Activated naive CD8-positive, alpha-beta T cell treated with anti-CD3 and anti-CD28 coated beads for 36 hours (primary cell): ENCODE measurements around the gene INSM1. TPM values are rescaled to one million over a fixed set of nuclear protein-coding genes. Genes with fewer than 3 reads are reported as not detected.

Experiments used
- DNase-seq: peaks from one replicate; pipeline ENCODE4 v3.0.0; 2021
- H3K27ac Mint-ChIP-seq: one replicate; pipeline ENCODE4 v1.8.0; 2022; ENCODE audit warnings: mild to moderate bottlenecking, moderate library complexity, mixed read lengths
- H3K27me3 Mint-ChIP-seq: one replicate; pipeline ENCODE4 v1.8.0; 2022; ENCODE audit warnings: mild to moderate bottlenecking, mixed read lengths
- H3K36me3 Mint-ChIP-seq: one replicate; pipeline ENCODE4 v1.8.0; 2021; ENCODE audit warnings: mild to moderate bottlenecking, mixed read lengths
- H3K4me1 Mint-ChIP-seq: one replicate; pipeline ENCODE4 v1.8.0; 2021; ENCODE audit warnings: mixed read lengths
- H3K4me3 Mint-ChIP-seq: one replicate; pipeline ENCODE4 v1.8.0; 2022; ENCODE audit warnings: mild to moderate bottlenecking, moderate library complexity, mixed read lengths
- H3K9me3 Mint-ChIP-seq: one replicate; pipeline ENCODE4 v1.8.0; 2022; ENCODE audit warnings: mixed read lengths
- total RNA-seq, 2 experiments: library from RNA; stranded (reverse); gene quantifications; one replicate each; pipeline ENCODE4 v1.2.3, GENCODE V29; 2021

The INSM1 gene
- total RNA-seq, 2 experiments from 2014 or later, result 0.19 to 0.34 TPM

DNA sequence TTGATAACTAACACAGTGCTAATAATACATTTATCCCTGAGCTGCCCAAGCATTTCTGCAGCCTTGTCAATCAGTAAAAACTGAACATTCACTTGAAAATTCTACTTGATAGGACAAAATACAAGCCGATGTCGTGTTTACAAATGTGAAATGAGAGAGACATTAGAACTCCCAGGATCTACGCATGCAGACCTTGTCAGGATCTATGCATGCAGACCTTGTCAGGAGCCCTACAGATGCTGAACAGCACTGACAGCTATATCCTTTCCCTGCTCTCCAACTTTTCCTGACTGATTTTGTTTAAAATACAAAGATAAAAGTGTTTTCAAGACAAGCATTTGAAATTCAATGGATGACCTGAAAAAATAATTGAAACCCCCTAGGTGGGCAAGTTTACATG lies 28.9 kb downstream of the INSM1 start:
- no peaks in the 10 kb centered on the region for H3K4me1 Mint-ChIP-seq
- no peak for DNase-seq
- no peak overlapping the region for H3K27ac Mint-ChIP-seq
- H3K9me3 Mint-ChIP-seq, result no peaks in the 10 kb centered on the region
- H3K36me3 Mint-ChIP-seq, result no peaks in the 10 kb centered on the region
- no peaks in the 10 kb centered on the region for H3K27me3 Mint-ChIP-seq
- H3K4me3 Mint-ChIP-seq, result no peak overlapping the region

DNA sequence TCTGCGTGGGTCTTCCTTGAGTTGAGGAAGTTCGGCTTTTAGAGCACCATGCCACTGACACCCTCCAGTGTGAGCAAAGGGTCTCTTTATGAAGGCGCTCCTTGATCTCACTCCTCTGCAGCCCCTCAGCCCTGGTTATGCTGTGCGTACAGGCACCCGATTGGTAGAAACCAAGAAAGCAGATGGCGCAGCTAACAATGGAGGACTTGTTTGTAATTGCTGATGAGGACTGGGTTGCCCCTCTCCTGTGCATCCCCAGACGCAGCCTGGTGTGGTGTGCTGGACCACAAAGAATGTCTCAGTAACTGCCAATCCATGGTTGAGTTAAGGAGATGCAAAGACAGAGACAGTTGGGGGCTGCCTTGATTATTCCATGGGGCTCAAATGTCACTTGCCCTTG lies 30.2 kb downstream of the INSM1 start:
- Mint-ChIP-seq H3K4me1 (no peaks in the 10 kb centered on the region), H3K36me3 (no peaks in the 10 kb centered on the region), H3K27me3 (no peaks in the 10 kb centered on the region), H3K27ac (no peak overlapping the region), H3K4me3 (no peak overlapping the region), H3K9me3 (no peaks in the 10 kb centered on the region)
- DNase-seq, result no peak

DNA sequence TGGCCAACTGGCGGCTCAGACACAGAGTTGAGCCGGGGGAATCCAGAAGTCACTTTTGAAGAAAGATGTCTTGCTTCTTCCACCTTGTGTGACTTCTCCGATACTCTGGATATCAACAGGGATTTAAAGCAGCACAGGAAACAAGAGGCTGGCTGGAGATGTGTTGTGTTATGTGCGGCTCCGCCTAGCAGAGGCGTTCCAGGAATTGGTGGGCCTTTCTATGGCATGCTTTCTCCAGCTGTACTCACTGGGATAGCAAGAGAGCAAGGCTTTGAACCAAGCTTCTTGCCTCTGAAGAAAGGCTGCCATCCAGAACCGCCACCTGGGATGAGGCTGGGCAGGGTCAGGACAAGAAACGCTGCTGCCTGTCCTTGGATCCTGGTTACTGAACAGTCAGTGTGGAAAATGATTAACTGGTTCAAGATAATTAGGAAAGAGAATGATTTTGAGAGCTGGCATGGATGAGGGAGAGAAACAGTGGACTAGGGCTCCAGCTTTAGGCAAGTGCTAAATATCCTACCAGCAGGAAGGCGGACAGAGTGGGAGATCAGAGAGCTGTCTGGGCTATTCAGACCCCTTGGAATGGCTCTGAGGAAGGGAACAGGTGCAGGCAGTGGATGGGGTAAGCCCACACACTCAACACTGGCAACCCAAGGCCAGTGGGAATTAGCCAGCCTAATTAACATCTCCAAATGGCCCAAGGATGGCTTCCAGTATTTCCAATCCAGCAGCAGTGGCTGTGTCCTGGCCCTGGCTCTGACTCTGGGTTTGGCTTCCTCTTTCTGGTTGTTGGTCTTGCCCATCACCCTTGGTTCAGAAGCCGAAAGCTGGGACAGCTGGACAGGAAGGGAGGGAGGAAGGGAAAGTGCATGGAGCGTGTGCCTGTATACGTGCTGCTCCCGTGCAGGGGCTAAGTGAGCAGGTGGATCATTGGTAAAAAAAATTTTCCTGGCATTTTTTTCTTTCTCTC lies 31.9 kb downstream of the INSM1 start:
- Mint-ChIP-seq H3K27me3 (no peaks in the 10 kb centered on the region), H3K9me3 (no peaks in the 10 kb centered on the region), H3K4me1 (no peaks in the 10 kb centered on the region), H3K27ac (no peak overlapping the region), H3K4me3 (no peak overlapping the region), H3K36me3 (no peaks in the 10 kb centered on the region)
- DNase-seq, result no peak

DNA sequence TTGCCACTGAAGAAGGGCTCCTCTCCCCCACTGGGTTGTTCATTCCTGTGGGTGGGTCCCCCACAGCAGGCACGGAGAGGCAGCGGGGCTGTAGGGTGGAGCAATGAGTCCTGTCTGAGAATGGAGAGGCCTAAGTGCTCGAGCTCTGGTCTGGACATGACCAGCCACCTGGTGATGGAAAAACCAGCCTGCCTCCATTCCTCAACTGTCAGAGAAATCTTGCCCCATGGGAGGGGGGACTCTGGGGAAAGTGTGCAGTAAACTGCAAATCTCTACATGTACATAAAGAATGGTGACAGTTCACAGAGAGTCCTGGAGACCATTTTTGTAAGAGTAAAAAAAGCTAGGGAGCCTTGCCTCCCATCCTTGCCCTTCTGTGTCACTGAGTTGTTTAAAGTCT lies 34.1 kb downstream of the INSM1 start:
- no peak for DNase-seq
- Mint-ChIP-seq H3K27me3 (no peaks in the 10 kb centered on the region), H3K4me3 (no peak overlapping the region), H3K4me1 (no peaks in the 10 kb centered on the region), H3K27ac (no peak overlapping the region), H3K9me3 (no peaks in the 10 kb centered on the region), H3K36me3 (no peaks in the 10 kb centered on the region)

DNA sequence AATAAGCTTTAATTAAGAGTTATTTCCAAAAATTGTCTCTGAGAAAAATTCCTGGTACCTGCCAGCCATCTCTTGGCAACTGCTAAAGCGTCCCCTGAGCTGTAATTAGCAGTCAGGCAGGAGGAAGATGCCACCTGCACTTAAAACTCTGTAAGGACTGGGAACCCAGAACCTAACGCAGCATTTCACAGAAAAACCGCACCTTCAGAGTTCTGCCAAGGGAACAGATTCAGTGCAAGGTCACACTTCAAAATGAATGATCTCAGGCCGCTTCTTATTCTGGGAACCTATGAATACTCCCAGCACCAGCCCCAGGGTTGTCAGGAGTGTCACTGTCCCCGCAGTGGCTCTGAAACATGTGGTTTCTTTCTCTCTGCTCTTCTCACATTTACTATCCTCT lies 36.7 kb downstream of the INSM1 start:
- H3K27ac Mint-ChIP-seq, result no peak overlapping the region
- no peak overlapping the region for H3K4me3 Mint-ChIP-seq
- no peak for DNase-seq
- no peaks in the 10 kb centered on the region for H3K27me3 Mint-ChIP-seq
- H3K9me3 Mint-ChIP-seq, result no peaks in the 10 kb centered on the region
- H3K4me1 Mint-ChIP-seq, result no peaks in the 10 kb centered on the region
- no peaks in the 10 kb centered on the region for H3K36me3 Mint-ChIP-seq

DNA sequence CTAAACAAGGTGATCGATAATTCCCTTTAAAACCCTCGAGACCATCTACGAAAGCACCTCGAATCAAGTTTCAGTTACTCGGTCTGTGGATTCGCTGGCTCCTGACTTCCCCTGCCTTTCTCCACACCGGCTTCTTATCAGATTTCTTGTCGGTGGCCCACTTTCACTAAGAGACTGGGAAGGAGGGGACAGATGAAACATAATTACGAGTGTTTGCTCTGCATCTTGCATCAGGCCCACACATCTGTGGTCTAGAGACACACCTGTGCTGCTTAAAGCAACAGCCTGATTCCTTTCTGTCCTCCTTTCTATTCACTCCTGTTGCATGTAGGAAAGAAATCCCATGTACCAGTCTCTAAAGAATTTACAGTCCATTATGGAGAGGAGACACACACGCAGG lies 37.7 kb downstream of the INSM1 start:
- no peaks in the 10 kb centered on the region for H3K36me3 Mint-ChIP-seq
- no peak for DNase-seq
- no peaks in the 10 kb centered on the region for H3K9me3 Mint-ChIP-seq
- no peaks in the 10 kb centered on the region for H3K27me3 Mint-ChIP-seq
- H3K27ac Mint-ChIP-seq, result no peak overlapping the region
- H3K4me3 Mint-ChIP-seq, result no peak overlapping the region
- H3K4me1 Mint-ChIP-seq, result no peaks in the 10 kb centered on the region

DNA sequence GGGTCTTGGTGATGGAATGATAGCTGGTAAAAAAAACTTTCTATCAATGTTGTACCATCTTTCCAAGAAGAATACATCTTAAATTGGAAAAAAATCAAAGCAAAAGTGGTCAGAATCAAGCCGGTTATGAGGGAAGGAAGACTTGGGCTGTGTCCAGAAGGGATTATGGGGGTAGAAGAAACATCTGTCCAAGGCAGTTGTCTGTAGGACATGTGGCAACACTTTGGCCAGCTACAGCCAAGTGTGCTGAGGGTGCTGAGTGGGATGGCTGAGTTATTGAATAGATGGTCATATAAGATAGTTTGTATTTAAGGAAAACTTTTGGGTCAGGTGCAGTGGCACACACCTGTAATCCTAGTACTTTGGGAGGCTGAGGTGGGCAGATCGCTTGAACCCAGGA lies 38.4 kb downstream of the INSM1 start:
- Mint-ChIP-seq H3K4me1 (no peaks in the 10 kb centered on the region), H3K27me3 (no peaks in the 10 kb centered on the region), H3K4me3 (no peak overlapping the region), H3K9me3 (no peaks in the 10 kb centered on the region), H3K36me3 (no peaks in the 10 kb centered on the region), H3K27ac (no peak overlapping the region)
- DNase-seq, result no peak

DNA sequence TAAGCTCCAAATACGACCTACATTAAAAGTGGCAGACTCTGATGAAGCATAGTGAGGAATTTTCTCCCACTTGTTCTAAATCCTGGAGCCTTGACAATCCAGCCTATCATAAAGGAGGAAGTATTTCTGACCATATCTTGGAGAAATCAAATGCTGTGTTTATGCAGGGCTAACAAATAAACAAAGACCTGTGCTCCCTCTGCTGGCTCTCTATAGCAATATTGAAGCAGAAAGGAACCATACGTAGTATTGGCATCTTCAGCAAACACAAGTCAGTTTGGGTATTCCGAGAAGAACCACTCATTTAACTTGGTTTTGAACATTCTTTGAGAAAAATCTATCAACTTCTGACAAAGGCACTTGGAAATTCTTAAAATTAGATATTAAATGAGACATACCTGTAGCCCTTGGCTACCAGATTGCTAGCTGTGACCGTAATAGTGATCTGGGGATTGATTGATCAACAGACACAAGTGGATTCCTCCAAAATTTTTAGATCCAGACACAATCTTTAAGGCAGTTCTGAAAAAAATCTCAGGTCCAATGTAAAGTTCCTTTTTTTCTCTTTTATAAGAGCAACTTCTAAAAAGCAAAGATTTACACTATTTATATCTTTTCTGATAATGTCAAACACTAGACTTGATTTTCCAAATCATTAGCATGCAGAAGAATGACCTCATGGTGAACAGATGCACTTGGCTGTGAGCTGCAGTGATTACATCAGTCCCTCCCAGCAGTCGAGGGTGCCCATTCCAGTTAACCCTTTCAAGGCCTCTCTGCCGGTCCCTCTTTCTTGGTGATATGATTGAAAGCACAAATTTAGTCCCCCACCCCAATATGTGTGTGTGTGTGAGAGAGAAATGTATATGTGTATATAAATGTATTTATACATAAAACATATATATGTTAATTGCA lies 40.2 kb downstream of the INSM1 start:
- Mint-ChIP-seq H3K4me3 (no peak overlapping the region), H3K27ac (no peak overlapping the region), H3K4me1 (no peaks in the 10 kb centered on the region), H3K36me3 (no peaks in the 10 kb centered on the region), H3K27me3 (no peaks in the 10 kb centered on the region), H3K9me3 (no peaks in the 10 kb centered on the region)
- no peak for DNase-seq

DNA sequence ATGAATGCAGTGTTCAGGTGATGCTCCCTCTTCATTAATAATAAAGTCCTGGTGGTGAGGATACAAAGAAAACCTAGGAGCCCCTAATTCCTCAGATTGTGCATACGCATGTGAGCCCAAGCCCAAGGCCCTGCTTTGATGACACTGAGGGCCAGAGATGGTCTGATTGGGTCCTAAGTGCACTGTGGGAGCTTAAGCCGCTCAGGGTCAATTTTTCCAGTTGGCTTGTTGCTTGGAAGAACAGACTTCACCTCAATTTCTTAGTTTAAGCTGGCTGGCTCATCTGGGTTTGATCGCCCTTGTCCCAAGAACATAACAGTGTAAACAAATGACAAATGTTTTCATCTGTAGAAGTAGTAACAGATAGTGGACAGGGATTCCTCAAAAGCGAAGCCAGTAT lies 41.4 kb downstream of the INSM1 start:
- H3K4me3 Mint-ChIP-seq, result no peak overlapping the region
- no peak for DNase-seq
- peaks cover 2% of the 10 kb centered on the region for H3K4me1 Mint-ChIP-seq
- no peak overlapping the region for H3K27ac Mint-ChIP-seq
- H3K27me3 Mint-ChIP-seq, result no peaks in the 10 kb centered on the region
- H3K9me3 Mint-ChIP-seq, result no peaks in the 10 kb centered on the region
- no peaks in the 10 kb centered on the region for H3K36me3 Mint-ChIP-seq

DNA sequence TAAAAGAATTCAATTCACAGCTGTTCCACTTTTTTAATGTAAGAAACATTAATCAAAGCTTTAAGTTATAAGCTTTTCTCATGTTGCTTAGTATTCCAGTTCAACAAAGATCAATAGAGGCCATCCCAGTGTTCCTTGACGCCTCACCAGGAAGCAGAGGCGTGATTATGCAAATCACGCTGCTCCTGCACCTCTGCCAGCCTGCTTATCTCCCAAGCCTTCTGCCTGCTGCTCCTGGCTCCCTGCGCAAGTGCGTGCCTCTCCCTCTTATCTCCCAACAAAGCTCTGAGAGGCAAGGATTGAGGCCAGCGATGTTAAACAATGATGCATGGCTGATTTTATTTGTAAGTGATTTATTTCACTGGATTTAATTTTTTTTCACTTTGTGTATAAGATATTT lies 42.8 kb downstream of the INSM1 start:
- Mint-ChIP-seq H3K27me3 (no peaks in the 10 kb centered on the region), H3K4me1 (peaks cover 2% of the 10 kb centered on the region), H3K27ac (no peak overlapping the region), H3K9me3 (no peaks in the 10 kb centered on the region), H3K36me3 (no peaks in the 10 kb centered on the region), H3K4me3 (no peak overlapping the region)
- no peak for DNase-seq

DNA sequence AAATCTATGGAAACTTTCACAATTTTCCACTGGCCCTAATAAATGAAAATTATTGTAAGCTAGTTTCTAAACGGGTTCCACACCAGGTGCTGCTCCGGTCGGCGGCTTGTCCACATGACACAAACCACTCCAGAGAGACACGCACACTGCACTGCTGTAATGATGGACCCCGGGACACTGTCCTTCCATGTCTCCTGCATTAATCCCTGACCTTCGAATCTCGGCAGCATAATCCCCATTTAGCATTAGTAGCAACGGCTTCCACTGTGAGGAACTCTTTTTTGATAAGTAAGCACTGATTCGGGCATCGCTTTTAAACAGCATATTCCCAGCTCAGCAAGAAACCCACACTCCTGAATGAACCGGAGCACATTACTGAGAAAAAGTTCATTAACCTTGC lies 43.5 kb downstream of the INSM1 start:
- H3K36me3 Mint-ChIP-seq, result no peaks in the 10 kb centered on the region
- no peaks in the 10 kb centered on the region for H3K9me3 Mint-ChIP-seq
- H3K27ac Mint-ChIP-seq, result no peak overlapping the region
- peaks cover 2% of the 10 kb centered on the region for H3K4me1 Mint-ChIP-seq
- no peak for DNase-seq
- no peak overlapping the region for H3K4me3 Mint-ChIP-seq
- no peaks in the 10 kb centered on the region for H3K27me3 Mint-ChIP-seq

DNA sequence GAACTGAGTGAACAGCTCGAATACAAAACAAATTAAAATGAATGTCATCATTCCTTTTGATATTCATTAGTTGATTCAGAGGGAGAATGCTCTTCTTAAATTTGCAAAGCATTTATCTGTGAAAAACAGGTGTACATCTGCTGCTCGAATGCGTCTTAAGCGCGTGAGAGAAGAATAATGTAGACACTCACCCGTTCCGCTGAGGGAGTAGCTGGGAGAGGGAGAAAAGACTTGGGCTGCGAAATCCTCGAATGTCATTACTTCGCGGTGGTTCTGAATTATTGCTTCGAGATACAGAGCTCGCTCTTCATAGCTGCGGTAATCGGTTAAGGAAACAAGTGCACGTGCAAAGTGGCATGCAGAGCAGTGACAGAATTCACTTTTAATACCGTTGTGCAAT lies 43.9 kb downstream of the INSM1 start:
- peaks cover 2% of the 10 kb centered on the region for H3K4me1 Mint-ChIP-seq
- no peaks in the 10 kb centered on the region for H3K9me3 Mint-ChIP-seq
- H3K27ac Mint-ChIP-seq, result no peak overlapping the region
- no peak for DNase-seq
- H3K27me3 Mint-ChIP-seq, result no peaks in the 10 kb centered on the region
- H3K4me3 Mint-ChIP-seq, result no peak overlapping the region
- no peaks in the 10 kb centered on the region for H3K36me3 Mint-ChIP-seq

DNA sequence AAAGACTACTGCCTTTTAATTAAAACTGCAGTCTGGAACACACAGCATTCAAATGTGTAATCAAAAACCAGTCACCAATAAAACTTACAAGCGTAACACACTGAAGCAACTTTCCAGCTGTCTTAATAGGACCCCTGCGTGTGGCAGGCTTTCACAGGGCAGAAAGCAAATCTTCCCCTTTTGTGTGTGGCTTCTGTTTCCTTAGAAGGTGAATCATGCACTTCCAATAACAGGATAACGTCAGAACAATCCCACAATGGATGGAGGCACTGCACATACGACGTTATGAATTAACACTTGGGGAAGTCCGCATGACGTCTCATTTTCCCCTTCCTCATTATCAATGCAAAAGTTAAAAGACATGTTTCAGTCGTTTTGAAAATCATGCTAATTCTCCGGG lies 44.8 kb downstream of the INSM1 start:
- Mint-ChIP-seq H3K27me3 (no peaks in the 10 kb centered on the region), H3K36me3 (no peaks in the 10 kb centered on the region), H3K27ac (no peak overlapping the region), H3K4me1 (peaks cover 2% of the 10 kb centered on the region), H3K4me3 (no peak overlapping the region), H3K9me3 (no peaks in the 10 kb centered on the region)
- DNase-seq, result no peak

DNA sequence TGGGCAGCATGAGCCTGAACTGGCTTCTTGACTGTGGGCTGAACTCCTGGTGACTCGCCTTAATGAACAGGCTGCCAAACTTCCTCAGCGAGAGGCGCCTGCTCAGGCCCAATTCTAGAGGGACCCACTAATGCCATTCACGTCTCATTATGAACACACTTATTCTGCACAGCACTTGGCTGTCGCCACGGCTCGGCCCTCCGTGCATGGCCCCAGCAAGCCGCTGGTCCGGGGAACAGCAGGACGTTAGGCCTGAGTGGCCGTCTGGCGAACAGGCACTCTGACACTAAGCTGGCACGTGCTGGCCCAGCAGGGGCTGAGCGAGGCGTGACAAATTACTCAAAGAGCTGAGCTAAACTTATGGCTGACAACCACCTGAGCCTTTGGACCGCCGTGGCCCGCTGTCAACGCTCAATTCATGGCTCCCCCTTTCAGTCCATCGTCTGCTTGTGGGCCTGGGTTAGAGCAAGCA lies 45.9 kb downstream of the INSM1 start:
- H3K4me1 Mint-ChIP-seq, result peaks cover 5% of the 10 kb centered on the region
- no peaks in the 10 kb centered on the region for H3K27me3 Mint-ChIP-seq
- DNase-seq, result no peak
- no peak overlapping the region for H3K27ac Mint-ChIP-seq
- peaks cover 6% of the 10 kb centered on the region for H3K36me3 Mint-ChIP-seq
- no peaks in the 10 kb centered on the region for H3K9me3 Mint-ChIP-seq
- H3K4me3 Mint-ChIP-seq, result no peak overlapping the region

DNA sequence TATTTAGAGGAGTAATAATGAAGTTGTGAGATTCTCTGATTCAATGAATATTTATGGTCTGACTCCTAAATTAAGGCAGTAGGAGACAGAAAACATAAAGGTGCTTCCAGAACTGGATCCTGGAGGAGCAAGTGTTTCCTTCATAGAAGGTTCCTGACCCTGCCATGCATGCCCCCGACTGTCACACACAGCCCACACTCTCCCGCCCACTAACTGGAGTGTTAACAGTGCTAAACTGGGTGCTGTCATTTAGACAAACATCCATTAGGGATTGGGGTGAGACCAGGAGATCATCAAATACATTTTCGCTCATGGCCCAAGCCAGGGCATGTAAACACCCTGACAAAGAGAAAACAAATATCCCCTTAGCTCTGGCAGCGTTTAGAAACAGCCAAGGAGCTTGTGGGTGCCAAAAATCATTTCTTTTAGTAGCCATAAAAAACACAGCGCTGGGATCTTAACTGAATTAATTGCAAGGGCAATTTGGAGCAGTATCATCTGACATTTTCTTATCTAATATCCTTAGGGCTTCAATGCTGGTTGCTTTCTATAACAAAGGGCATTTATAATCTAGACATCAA lies 46.8 kb downstream of the INSM1 start:
- H3K27ac Mint-ChIP-seq, result no peak overlapping the region
- H3K9me3 Mint-ChIP-seq, result no peaks in the 10 kb centered on the region
- no peak for DNase-seq
- peaks cover 6% of the 10 kb centered on the region for H3K36me3 Mint-ChIP-seq
- no peak overlapping the region for H3K4me3 Mint-ChIP-seq
- no peaks in the 10 kb centered on the region for H3K27me3 Mint-ChIP-seq
- peaks cover 5% of the 10 kb centered on the region for H3K4me1 Mint-ChIP-seq
